ENCODE measurements around the gene UBA1.

UBA1 gene

GRCh38 chrX:47175588-47175980, 18.0 kb upstream of the UBA1 start:
- no peak for TF ChIP-seq EZH2phosphoT487 (IDR thresholded peaks at IDR 0.05; ENCODE audit: borderline replicate concordance)
- TF ChIP-seq, protein P1, sequence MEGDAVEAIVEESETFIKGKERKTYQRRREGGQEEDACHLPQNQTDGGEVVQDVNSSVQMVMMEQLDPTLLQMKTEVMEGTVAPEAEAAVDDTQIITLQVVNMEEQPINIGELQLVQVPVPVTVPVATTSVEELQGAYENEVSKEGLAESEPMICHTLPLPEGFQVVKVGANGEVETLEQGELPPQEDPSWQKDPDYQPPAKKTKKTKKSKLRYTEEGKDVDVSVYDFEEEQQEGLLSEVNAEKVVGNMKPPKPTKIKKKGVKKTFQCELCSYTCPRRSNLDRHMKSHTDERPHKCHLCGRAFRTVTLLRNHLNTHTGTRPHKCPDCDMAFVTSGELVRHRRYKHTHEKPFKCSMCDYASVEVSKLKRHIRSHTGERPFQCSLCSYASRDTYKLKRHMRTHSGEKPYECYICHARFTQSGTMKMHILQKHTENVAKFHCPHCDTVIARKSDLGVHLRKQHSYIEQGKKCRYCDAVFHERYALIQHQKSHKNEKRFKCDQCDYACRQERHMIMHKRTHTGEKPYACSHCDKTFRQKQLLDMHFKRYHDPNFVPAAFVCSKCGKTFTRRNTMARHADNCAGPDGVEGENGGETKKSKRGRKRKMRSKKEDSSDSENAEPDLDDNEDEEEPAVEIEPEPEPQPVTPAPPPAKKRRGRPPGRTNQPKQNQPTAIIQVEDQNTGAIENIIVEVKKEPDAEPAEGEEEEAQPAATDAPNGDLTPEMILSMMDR (conservative IDR thresholded peaks at IDR 0.05; ENCODE audit: low read length) = no peak
- no peaks in the 10 kb centered on the region for H4K20me1 ChIP-seq (ENCODE audit: insufficient read depth, low read length, poor library complexity, severe bottlenecking)
- no peak overlapping the region for H3K9ac ChIP-seq (ENCODE audit: low read depth, low read length, poor library complexity, severe bottlenecking)
- no peak overlapping the region for H2AFZ ChIP-seq (ENCODE audit: low read length)
- H3F3A ChIP-seq (ENCODE audit: low read depth) = no peaks in the 10 kb centered on the region
- no peaks in the 10 kb centered on the region for H3K9me2 ChIP-seq (replicated peaks; ENCODE audit: low read depth, low read length)
- no peak overlapping the region for H3K4me3 ChIP-seq (ENCODE audit: low read length, poor library complexity, severe bottlenecking)
- H3K79me2 ChIP-seq (ENCODE audit: insufficient read depth, low read length) = no peaks in the 10 kb centered on the region
- H3K4me1 ChIP-seq (ENCODE audit: insufficient read depth, low read length, poor library complexity, severe bottlenecking) = no peaks in the 10 kb centered on the region
- H3K27me3 ChIP-seq (ENCODE audit: insufficient read depth, low read length, poor library complexity, severe bottlenecking) = no peaks in the 10 kb centered on the region
- H3K4me2 ChIP-seq (ENCODE audit: low read depth, low read length, poor library complexity, severe bottlenecking) = no peak overlapping the region
- H3K36me3 ChIP-seq (ENCODE audit: insufficient read depth, low read length) = peaks cover 91% of the 10 kb centered on the region; the same call in 1 of the 2 replicates
- no peaks in the 10 kb centered on the region for H3K9me3 ChIP-seq (ENCODE audit: insufficient read depth, low read depth, low read length)

DNA sequence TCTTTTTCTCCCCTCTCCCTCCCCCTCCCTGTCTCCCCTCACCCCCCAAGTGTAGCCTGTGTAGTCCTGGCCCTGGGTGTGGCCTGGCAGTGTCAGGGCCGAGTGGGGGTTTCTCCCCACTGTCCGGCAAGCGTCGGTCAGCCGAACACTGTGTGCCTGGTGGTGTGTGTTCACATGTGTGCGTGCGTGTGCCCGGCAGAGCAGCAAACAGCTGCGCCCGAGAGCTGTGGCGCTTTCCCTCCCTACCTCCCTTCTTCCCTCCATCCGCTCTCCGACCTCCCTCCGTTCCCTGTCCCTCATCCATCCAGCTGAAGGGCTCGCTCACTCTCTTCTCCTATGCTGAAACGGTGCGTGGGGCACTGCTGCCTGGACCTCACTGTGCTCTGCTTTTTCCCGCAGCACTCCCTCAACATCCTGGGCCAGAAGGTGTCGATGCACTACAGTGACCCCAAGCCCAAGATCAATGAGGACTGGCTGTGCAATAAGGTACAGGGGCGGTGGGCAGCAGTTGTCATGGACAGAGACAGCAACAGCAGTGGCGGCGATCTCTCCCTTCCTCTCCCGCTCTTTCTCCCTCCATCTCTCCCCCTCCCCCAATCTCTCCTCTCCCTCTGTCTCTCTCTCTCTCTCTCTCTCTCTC, 17.4 kb upstream of the UBA1 start:
- Histone ChIP-seq H3K9ac (ENCODE audit: low read depth, low read length, poor library complexity, severe bottlenecking) (no peak overlapping the region), H3K79me2 (ENCODE audit: insufficient read depth, low read length) (no peaks in the 10 kb centered on the region), H3K27me3 (ENCODE audit: insufficient read depth, low read length, poor library complexity, severe bottlenecking) (no peaks in the 10 kb centered on the region), H4K20me1 (ENCODE audit: insufficient read depth, low read length, poor library complexity, severe bottlenecking) (no peaks in the 10 kb centered on the region), H3K4me1 (ENCODE audit: insufficient read depth, low read length, poor library complexity, severe bottlenecking) (no peaks in the 10 kb centered on the region), H3K4me2 (ENCODE audit: low read depth, low read length, poor library complexity, severe bottlenecking) (no peak overlapping the region), H3K4me3 (ENCODE audit: low read length, poor library complexity, severe bottlenecking) (no peak overlapping the region), H3K36me3 (ENCODE audit: insufficient read depth, low read length) (peaks cover 93% of the 10 kb centered on the region; the same call in 1 of the 2 replicates), H2AFZ (ENCODE audit: low read length) (no peak overlapping the region), H3F3A (ENCODE audit: low read depth) (no peaks in the 10 kb centered on the region), H3K9me2 (replicated peaks; ENCODE audit: low read depth, low read length) (no peaks in the 10 kb centered on the region), H3K9me3 (ENCODE audit: insufficient read depth, low read depth, low read length) (no peaks in the 10 kb centered on the region)
- TF ChIP-seq, protein P1 (conservative IDR thresholded peaks at IDR 0.05; ENCODE audit: low read length) = no peak
- TF ChIP-seq EZH2phosphoT487 (IDR thresholded peaks at IDR 0.05; ENCODE audit: borderline replicate concordance) = no peak

GRCh38 chrX:47177079-47177478, 16.6 kb upstream of the UBA1 start:
- Histone ChIP-seq H3K27me3 (ENCODE audit: insufficient read depth, low read length, poor library complexity, severe bottlenecking) (no peaks in the 10 kb centered on the region), H3K36me3 (ENCODE audit: insufficient read depth, low read length) (peaks cover 93% of the 10 kb centered on the region; the same call in 1 of the 2 replicates), H3K4me3 (ENCODE audit: low read length, poor library complexity, severe bottlenecking) (no peak overlapping the region)

More at GRCh38 chrX:47177079-47177478, 16.6 kb upstream of the UBA1 start:
- H3K9ac ChIP-seq (ENCODE audit: low read depth, low read length, poor library complexity, severe bottlenecking) = no peak overlapping the region
- H3K9me2 ChIP-seq (replicated peaks; ENCODE audit: low read depth, low read length) = no peaks in the 10 kb centered on the region
- H3K4me1 ChIP-seq (ENCODE audit: insufficient read depth, low read length, poor library complexity, severe bottlenecking) = no peaks in the 10 kb centered on the region
- H4K20me1 ChIP-seq (ENCODE audit: insufficient read depth, low read length, poor library complexity, severe bottlenecking) = no peaks in the 10 kb centered on the region
- H3K9me3 ChIP-seq (ENCODE audit: insufficient read depth, low read depth, low read length) = no peaks in the 10 kb centered on the region
- no peak overlapping the region for H2AFZ ChIP-seq (ENCODE audit: low read length)
- no peaks in the 10 kb centered on the region for H3K79me2 ChIP-seq (ENCODE audit: insufficient read depth, low read length)
- TF ChIP-seq, protein P1 (conservative IDR thresholded peaks at IDR 0.05; ENCODE audit: low read length) = no peak
- TF ChIP-seq EZH2phosphoT487 (IDR thresholded peaks at IDR 0.05; ENCODE audit: borderline replicate concordance) = no peak
- H3F3A ChIP-seq (ENCODE audit: low read depth) = no peaks in the 10 kb centered on the region
- no peak overlapping the region for H3K4me2 ChIP-seq (ENCODE audit: low read depth, low read length, poor library complexity, severe bottlenecking)
